Measurements from ENCODE around the gene KCNK18.
A peak's percentile ranks its signal among the peaks of the same experiment; 100 is the strongest.
"Not testable (repeated sequence)": the region's sequence is repeated elsewhere in the genome, so short reads cannot be mapped to it uniquely, and the experiment has no call there.

The KCNK18 gene

DNA sequence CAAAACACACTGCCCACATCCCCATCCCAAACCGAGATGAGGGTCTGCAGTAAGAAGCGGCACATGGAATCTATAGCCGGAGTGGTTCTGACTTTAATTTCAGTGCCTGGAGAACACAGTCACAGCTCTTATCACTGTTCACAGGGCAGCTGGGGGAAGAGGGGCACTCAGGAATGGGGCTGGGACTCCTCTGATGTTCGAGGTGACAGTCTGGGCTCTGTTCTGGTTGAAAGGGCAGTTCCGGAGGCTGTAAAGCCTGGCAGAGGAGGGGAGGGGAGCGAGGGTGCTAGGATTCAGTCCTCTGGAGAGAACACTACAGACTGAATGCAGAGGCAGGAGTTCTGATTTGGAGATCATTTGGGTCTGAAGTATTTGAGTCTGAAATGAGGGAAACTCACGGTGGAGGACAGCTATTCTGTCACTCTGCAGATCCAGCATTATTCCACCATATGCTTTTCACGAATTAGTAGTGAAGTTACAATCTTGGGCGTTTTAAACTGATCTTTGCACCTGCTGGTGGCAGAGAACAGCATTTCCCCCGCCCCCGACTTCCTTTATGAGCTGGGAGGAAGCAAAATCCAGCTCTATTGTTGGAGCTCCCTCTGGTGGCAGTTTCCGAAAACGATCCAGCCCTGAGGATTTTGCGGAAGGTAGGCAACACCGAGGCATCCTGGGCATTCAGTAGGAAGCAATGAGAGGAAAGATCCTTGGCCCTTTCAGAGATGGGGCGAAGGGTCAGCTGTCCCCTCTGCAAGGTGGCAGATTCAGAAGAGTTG is 22.7 kb upstream of the KCNK18 start:
- peak; percentile 84 for DNase-seq

DNA sequence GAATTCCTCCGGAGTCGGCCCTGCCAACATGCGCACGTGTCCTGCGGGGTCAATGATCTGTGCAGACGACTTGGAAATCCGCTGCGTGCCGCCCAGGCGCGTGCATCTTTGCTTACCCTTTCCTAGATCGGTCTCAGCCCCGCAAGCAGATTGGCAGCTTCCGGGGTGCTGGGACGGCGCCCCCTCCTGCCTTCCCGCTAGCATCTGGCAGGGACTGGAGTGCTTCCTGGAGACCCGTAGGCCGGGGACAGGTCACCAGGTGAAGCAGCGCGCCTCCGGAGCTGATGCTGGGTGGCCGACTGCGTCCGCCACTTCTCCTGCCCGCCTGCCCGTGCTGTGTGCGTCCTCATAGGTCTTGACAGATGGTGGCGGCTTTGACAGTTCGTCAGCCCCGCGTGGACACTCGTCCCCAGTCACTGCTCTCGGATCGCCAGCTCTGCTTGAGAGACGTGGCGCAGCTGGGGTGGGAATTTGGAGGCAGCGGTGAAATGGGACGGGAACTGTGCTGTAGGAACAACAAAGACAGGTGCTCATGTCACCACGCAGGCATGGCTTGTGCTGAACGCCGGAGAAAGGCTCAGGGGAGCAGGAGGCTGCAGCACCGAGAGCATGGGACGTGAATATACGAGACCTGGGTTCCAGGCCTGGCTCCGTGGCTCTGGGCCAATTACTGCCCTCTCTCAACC is 21.9 kb upstream of the KCNK18 start:
- no peak for DNase-seq

DNA sequence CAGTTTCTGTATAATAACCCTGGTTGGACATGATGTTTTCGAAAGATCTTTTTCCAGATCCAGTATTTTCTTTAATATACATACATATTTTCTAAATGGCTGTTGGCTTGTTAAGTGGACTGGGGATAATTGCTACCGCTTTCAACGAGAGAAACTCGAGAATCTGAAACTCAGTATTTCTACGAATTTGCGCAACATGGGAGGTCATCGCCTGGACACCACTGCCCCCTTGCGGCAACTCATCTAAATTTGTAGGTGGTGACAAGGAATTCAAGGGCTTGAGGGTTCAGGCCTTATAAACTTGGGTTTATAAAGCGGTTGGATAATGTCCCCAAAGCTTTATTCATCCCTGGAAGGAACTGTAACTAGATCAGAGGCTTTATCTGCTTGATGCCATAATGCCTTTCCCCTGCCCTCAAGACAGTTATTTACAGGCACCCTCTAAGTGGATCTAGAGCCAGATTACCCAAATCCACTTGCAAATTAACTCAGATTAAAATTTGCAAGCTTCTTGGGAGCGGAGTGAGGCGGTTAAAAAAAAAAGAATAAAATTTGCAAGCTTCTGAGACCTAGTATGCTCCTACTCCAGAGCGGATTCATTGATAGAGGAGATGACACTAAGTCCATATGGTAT is 21.3 kb upstream of the KCNK18 start:
- peak; percentile 77 for DNase-seq

DNA sequence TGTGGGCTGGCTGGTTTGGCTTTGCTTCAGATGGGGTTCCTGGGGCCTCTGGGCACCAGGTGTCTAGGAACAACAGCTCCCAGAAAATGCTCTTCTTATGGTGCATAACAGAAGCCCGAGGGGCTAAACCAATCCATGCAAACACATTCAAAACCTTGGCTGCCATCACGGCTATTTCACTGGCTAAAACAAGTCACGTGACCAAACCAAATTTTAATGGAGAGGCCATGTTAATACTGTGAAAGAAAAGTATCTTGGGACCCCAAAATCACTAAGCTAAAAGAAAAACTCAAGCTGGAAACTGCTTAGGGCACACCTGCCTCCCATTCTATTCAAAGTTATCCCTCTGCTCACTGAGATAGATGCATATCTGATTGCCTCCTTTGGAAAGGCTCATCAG is 19.1 kb upstream of the KCNK18 start:
- no peak for DNase-seq

DNA sequence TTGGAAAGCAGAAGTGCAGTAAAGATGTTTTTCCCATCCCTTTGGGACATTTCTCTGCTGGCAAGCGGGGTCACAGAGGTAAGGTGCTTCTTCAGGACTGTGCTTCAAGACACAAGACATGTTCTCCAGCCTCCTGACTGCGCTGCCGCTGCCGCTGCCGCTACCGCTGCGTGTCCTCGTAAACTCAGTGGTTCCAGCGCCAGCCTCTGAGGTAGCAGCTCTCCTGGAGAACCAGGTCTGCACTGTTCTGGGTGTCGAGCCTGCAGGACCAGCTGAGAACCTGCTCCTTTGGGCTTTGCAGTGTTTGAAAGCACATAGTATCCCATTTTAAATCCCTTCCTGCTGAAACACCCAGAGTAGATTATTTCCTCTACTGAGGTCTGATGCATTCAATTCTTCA is 13.0 kb upstream of the KCNK18 start:
- DNase-seq, result no peak

DNA sequence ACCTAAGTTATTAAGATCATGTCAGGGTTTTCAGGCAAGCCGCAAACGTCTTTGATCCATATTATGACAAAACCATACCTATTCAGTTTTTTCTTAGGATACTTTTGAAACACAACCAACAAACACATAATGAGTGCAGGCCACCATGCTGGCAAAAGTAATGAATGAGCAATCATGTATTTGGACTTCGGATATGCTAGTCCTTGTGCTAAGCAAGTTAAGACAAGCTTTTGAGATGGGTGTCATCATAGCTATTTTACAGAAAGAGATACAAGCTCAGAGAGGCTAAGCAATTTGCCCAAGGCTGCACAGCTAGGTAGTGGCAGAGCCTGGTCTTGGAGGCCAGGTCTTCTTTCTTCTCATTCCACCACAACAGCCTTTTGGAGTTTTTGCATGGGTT is 12.5 kb upstream of the KCNK18 start:
- DNase-seq, result no peak

DNA sequence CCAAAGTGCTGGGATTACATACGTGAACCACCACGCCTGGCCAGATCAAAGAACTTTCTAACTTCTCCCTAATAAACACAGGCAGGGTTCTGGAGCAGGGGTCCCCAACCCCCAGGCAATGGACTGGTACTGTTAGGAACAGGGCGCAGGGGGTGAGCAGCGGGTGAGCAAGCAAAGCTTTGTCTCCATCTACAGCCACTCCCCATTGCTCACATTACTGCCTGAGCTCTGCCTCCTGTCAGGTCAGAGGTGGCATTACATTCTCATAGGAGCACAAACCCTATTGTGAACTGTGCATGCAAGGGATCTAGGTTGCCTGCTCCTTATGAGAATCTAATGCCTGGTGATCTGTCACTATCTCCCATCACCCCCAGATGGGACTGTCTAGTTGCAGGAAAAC is 11.5 kb upstream of the KCNK18 start:
- DNase-seq, result not testable (repeated sequence)

DNA sequence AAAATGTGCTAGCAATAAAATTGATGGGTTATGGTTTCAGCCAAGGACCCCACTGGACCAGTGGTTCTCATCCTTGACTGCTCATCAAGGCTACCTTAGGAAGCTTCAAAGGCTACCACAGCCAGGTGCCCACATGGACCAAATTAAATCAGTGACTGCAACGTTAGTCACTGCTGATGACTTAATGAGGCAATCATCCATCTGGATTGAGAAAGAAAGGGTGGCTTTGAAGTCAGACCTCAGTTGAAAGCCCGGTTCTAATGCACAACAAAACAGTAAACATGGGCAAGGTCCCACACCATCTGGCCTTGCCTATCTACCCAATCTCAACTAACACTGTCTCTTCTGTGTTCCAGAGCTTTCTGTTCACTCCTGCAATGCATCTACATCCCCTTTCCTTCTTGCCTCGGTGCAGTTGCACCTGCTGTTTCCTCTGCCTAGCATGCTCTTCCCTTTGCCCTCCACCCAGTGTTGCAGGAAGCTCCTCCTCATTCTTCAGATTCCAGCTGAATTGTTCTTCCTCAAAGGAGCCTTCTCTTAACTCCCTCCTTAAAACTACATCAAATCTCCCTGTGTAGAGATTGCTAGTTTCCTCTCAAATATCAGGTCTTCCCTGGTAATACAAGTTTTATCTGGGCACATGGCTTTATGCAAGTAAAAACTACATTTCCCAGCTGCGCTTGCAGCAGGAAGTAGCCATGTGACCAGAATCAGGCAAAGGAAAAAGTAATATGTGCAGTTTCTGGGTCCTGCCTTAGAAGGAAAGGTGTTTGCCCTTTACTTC is 10.3 kb upstream of the KCNK18 start:
- no peak for DNase-seq

DNA sequence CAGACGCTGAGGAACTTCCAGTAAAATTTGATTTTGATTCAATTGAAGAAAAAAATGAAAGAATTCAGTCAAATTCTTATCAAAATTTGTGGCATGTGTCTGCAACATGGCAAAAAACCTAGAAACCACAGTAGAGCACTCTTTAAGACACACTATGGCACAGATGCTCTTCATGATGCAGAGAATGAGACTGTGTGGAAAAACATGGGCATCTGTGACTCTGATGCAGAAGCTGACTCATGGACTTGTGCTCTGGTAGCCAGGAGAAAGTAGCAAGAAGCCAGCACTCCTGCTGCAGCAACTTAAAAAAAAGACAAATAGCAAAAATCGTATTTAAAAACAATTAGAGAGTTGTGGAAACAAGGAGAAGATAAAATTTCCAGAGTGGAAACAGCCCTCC is 8.9 kb upstream of the KCNK18 start:
- DNase-seq, result no peak

DNA sequence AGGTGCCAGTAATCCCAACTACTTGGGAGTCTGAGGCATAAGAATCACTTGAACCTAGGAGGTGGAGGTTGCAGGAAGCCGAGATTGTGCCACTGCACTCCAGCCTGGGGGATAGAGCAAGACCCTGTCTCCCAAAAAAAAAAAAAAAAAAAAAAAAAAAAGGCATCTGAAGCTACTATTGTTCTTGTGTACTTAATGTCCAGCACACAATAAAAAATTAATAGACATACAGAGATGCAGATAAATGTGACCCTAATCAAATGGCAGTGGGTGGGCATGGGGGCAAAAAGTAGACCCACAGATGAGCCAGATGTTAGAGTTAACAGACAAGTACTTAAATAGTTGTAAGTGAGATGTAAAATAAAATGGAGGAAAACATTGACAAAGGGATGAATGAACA is 7.7 kb upstream of the KCNK18 start:
- no peak for DNase-seq

DNA sequence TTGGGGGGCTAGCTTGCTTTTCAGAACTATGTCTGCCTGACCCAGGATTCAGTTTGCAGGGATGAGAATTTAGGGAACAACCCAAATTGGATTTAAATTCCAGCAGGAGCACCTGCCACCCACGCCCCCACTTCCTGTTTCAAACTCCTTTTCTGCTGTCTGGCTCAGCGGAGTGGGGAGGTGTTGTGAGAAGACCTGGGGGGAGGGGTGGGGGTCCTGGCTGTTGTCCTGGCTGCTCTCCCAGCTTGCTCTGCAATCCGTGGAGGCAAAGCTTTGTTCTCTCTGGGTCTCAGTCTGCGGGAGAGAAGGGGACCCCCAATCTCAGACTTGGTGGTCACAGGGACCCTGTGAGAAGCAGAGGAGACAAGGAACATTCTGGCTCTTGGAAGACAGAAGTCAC is 799 bp downstream of the KCNK18 start:
- no peak for DNase-seq

DNA sequence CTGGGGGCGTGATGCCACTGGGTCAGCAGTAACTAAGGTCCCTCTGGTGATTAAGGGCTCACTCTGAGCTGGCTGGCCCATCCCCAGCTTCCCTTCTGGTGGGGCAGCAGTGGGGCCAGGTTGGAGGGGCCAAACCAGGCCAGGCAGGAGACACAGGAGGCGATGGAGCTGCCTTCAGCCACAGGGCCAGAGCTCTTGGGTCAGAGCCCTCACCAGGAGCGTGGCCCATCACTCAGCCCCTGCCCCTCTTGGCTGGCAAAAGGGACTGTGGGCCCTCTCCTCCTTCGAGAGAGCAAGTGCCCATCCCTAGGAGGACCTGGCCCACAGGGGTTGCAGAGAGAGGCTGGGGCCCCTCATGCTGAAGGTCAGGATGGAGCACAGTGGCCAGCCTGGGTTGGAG is 4.5 kb downstream of the KCNK18 start:
- DNase-seq, result no peak

DNA sequence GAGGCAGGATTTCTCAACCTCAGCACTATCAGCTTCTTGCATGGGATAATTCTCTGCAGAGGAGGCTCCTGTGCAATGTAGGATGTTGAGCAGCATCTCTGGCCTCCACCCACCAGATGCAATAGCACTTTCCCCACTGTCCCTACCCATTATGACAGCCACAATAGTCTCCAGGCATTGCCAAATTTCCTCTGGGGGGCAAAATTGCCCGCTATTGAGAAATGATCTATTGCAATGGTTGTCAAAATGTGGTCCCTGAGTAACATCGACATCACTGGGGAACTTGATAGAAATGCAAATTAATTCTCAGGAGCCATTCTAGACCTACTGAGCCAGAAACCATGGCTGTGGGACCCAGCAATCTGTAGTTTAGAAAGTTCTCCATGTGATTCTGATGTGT is 7.0 kb downstream of the KCNK18 start:
- DNase-seq, result no peak

DNA sequence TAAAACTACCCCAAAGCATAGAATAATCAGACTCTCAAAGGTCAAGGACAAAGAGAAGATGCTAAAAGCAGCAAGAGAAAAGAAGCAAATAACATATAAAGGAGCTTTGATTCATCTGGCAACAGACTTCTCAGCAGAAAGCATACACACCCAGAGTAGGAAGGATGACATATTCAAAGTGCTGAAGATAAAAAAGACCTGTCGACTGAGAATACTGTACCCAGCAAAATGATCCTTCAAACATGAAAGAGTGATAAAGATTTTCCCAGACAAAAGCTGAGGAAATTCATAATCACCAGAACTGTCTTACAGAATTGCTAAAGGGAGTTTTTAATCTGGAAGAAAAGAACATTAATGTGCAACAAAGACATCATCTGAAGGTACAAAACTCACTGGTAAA is 14.9 kb downstream of the KCNK18 start:
- no peak for DNase-seq

DNA sequence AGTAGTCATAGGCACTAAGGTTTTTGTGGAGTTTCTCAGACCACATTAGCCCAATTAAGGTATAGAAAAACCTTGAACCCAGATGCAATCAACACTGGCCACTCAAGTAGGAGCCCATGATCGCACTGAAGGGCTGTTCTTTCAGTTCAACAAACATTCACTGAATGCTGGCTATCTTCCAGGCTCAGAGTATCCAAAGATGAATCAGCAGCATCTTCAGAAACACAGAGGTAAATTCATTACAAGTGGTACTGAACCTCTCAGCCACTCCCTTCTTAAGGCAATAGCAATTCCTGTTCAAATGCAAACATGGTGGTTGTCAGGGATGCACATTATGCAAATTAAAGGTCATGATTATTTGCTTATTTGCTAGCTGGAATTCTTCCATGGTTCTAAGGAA is 17.1 kb downstream of the KCNK18 start:
- DNase-seq, result no peak

DNA sequence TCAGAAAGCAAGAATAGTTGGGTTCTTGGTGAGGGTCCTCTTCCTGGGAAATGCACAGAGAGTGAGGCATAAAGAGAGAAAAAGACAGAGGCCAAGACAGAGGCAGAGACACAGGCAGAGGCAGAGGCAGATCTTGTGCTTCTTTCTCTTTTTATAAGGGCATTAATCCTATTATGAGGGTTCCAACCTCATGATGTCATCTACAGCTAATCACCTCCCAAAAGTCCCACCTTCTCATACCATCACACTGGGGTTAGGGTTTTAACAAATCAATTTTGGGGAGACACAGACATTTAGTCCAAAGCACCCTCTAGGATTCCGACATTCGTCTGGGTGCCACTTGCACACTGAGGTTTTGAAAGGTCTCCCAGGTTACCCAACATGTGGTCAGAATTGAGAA is 17.8 kb downstream of the KCNK18 start:
- no peak for DNase-seq

DNA sequence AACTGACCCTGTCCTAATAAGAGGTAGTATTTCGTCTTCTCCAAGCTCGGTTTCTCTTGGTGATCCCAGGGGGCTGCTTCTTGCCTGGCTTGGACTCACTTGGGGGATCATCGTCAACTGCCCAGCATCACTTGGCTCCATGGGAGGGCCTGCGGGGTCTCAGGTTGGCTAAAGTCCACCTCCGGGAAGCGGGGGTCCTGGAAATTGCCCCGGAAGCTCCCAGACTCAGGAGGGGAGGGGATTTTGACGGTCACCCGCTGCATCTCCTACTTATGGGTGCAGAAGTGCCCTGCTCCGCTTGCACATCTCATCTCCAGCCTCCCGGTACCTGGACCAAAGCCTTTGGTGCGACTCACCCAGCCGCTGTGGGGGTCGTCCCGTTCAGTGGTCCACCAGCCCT is 18.7 kb downstream of the KCNK18 start:
- DNase-seq, result no peak

DNA sequence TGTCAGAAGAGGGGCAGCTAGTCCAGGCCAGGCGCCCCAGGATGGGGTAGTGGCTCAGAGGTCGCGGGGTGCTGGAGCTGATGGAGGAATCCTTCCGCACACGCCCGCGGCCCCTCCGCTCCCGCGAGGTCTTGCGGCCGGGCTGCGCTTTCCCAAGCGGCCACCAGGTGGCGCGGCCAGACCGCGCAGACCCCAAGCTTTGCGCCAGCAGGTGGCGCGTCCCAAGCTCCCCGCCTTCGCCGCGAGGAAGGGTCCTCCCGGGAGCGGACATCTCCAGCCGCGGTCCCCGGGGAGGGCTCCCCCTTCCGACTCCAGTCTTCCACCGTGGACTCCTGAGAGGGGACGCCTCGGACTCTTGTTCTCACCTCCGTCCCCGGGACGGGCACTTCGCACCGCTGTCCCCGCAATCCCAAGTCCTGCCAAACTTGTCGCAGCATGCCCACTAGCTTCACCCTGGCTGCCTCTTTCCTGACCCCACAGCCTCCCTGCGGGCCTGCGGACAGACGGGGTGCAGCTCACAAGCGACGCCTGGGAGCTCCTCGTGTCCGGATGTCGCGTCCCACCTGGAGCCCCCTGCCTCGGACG is 19.4 kb downstream of the KCNK18 start:
- peak; percentile 72 for DNase-seq

DNA sequence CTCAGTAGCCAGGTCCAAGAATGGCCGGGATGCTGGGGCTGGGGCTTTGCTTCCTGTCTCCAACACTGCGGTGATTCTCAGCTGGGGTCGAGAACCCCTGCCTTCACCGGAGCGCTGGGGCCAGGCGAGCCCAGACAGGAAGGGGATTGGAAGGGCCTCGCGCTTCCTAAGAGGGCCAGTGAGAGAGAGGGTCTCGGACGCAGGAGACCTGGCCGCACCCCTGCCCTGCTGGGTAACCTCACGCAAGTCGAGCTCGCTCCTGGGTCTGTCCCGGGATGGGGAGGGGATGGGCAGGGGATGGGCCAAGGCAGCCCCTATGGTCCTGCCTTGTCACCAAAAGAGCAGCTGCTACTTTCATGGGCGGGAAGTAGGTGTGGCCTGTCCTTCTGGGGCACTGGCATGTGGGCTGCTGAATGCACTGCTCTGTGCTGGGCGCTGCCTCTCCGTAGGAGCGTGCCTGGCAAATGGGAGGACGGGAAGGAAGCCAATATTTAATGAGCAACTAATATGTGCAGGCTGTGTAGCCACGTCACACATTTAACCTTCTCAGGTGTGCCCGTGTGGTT is 20.0 kb downstream of the KCNK18 start:
- no peak for DNase-seq

DNA sequence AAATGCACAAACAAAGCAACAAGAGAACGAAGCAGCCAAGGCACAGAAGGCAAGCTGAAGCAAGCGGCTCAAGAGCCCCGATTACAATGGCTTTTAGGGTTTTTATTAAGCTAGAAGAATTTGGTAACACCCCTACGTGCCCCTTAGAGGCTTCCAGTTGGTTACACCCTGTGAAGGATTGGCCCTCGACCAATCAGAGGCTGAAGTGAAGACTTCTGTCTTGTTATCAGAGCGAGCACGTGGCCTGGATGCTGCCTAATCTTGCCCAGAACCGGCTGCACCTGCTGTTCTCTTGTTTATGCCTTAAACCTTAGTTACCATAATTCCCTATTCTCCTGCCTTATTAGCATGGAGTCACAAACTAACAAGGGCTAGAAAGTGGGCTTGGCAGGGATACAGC is 21.4 kb downstream of the KCNK18 start:
- no peak for DNase-seq

DNA sequence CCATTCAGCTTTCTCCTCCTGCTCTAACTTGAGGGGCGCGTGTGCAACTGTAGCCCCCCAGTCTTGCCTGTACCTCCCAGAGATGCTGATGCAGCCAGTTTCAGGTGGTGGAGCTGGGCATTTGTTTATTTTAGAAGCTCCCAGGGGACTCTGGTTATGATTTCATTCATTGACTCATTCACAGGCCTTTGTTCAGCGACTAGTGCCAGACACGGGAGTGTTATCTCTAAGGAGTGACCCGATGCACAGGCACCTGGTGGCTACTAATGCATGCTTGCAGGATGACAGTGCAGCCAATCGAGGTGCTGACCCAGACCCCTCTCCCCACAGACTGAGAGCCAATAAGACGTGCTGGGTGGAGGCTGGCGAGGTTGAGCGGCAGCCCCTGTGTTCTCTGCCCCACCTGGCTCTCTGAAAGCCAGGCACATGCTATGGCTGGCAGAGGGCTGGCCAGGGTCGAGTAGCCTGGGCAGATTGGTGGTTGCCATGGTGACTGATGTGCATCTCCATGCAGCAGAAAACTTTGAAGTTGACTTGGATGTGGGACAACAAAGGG is 23.9 kb downstream of the KCNK18 start:
- DNase-seq, result no peak

DNA sequence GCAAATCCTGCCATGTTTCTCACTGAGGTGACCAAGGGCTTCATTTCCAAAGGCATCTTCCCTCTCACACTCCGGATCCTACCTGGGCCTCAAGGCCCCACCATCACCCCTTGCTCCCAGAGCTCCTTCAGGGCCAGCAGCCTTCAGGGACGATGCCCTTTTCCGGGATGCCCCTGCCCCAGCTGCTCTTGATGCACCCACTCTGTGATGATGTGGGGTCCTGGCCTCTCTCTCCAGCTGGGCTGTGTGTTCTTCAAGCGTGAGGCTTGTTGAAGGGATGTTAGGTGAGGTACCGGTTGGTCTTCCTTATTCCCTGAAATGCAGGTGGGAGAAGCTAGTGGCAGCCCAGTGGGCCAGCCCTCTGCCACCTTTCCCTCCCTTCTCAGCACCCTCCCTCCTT is 25.3 kb downstream of the KCNK18 start:
- DNase-seq, result no peak
